ENCODE data around the gene UBE3B.

The UBE3B gene

DNA sequence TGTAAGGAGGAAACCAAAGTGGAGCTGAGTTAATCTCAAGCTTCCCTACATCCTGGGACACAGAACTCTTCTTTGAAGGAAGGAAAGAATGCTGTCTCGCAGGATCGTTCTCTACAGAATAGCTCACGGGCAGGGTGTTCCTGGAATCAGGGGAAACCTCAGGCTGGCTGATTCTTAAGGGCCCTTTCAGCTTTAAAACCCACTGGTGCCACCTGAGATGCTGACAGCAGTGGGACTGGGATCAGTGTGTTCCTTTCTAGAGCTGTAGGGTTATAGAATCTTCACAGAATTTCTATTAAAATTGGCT lies 47.8 kb downstream of the UBE3B start:
- in situ Hi-C loops (cut with HindIII; ENCODE audit: low sequenced_read_pairs) = no loop called here

DNA sequence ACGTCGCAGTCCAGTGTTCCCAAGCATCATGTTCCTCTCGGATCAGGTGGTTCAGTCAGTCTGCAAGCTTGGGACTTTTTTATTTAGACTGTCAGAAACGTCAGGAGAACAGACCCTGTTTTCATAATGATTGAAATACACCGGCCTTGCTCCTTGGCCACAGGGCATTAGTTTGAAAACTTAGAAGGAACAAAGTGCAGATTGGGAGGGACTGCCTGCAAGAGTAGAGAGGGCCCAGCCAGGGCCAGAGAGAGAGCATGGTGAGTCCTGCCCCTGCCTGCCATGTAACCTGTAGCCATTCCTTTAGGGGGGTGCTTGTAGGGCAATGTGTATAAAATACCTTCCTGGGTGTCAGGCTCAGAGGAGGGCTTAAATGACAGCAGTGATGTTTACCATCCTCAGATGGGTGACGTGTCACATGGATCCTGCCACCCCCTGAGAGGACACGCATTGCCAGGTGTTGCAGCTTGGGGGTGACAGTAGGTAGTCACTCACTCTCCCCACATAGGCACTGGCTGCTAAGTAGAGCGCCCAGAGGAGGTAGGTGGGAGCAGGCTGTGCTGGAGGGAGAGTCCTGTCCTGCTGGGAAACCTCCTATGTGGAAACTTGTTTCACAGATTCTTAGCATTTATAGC lies 50.2 kb downstream of the UBE3B start:
- in situ Hi-C loops (cut with HindIII; ENCODE audit: low sequenced_read_pairs) = no loop called here

DNA sequence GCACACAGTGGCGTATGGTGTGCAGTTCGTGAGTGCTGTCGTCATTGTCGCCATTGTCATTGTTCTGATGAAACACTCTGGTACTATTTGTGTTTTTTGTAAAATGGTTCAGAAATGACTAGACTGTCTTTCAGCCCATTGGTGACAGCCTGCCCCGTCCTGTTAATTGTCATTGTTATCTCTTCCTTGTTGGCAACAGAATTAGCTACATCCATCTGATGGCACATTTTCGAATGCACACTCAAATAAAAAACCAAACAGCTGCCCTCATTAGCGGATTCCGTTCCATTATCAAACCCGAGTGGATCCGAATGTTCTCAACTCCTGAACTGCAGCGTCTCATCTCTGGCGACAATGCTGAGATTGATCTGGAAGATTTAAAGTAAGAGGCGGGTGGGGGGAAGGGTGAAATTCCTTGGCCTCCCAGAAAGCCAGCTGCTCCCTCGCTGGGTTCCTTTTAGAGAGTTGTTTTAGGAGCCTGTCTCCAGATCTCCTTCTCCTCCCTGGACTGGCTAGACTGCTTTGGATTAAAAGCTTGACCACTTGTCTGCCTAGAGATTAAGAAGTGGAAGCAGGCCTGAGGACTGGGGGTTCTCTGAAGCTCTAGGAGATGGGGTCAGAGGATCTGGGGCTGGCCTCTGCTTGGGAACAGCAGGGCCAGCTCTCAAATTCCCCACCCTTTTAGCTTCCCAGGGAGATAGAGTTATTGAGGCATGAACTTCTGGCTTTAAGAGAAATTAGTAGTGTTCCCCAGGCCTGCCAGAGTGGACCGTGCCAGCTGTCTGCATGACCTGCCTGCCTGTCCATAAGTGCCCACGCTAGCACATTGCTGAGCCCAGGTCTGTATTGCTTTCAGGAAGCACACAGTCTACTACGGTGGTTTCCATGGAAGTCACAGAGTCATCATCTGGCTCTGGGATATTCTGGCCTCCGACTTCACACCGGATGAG lies 52.5 kb downstream of the UBE3B start:
- in situ Hi-C loops (cut with HindIII; ENCODE audit: low sequenced_read_pairs) = loop anchor here (5.0 kb wide), 1 partner anchor 87 kb away; no protein-coding TSS in a partner anchor

DNA sequence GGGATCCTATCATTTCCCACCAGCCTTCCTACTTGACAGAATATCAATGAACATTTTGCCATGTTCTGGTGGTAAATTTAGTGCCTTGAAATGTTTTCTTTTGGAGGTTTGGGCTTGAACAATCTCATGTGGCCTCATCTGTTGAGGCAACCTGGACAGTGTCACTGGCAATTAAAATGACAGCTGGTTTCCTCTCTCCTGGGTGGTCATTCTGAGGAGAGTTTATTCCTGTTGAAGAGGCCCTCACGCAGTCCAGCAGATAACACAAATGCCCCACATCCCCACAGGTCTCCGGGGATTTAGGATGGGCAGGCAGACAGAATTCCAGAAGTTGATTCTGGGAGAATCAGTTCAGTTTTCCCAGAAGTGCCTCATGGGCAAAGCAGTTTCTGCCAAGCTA lies 54.0 kb downstream of the UBE3B start:
- in situ Hi-C loops (cut with HindIII; ENCODE audit: low sequenced_read_pairs) = loop anchor here (5.0 kb wide), 1 partner anchor 86 kb away; no protein-coding TSS in a partner anchor

DNA sequence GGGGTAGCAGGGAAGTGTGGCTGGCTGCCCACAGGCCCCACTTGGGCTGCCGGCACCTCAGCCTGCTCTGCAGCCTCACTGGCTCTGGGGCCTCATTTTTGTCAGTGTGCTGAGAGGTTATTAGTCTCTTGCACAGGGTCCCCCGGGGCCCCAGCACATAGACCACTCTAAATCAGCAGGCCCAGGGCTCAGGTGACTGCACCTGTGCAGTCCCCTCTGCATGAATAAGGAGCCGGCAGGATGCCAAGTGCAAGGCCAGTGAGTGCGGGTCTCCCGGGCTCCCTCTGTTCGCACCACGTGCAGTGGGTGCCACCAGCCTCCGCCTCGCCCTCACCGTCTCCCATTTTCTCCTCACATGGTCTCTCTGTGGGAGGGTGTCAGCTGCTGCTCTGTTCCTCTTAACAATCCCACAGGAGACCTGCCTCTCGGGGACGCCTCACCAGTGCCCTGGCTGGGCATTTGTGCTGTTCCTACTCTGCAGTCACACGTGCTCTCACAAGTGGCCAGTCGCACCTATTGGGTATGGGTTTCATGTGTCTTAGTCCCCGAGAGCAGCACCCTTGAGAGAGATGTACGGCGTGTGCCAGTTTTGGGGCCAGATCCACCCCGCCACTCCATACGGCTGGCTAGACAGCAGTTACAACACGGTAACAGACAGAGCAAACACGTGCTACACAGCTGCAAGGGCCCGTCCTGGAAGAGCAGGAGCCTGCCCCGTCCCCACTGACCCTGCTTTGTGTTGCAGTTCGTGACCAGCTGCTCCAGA lies 55.5 kb downstream of the UBE3B start:
- in situ Hi-C loops (cut with HindIII; ENCODE audit: low sequenced_read_pairs) = loop anchor here (5.0 kb wide), 1 partner anchor 84 kb away; no protein-coding TSS in a partner anchor

DNA sequence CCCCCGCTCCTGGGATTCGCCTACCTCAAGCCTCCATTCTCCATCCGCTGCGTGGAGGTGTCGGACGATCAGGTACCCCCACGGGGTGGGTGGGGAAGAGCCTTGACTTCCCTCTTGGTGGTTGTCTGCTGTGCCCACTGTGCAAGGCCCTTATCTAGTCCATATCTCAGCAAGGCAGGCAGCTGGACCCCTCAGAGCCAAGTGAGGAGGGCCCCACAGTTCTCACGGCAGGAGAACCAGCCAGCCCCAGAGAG lies 56.0 kb downstream of the UBE3B start:
- in situ Hi-C loops (cut with HindIII; ENCODE audit: low sequenced_read_pairs) = loop anchor here (5.0 kb wide), 1 partner anchor 84 kb away; no protein-coding TSS in a partner anchor

DNA sequence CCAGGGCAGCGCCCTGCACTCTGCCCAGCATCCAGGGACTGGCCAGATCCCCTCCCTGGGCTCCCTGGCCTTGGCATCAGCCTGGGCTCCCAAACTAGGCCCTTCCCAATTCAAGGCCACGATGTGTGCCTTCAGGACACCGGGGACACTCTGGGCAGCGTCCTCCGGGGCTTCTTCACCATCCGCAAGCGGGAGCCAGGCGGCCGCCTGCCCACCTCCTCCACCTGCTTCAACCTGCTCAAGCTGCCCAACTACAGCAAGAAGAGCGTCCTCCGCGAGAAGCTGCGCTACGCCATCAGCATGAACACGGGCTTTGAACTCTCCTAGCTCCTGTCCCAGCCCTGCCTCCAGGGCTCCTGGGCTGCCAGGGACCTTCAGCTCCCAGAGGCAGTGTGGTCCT lies 57.0 kb downstream of the UBE3B start:
- in situ Hi-C loops (cut with HindIII; ENCODE audit: low sequenced_read_pairs) = loop anchor here (5.0 kb wide), 1 partner anchor 83 kb away; no protein-coding TSS in a partner anchor

DNA sequence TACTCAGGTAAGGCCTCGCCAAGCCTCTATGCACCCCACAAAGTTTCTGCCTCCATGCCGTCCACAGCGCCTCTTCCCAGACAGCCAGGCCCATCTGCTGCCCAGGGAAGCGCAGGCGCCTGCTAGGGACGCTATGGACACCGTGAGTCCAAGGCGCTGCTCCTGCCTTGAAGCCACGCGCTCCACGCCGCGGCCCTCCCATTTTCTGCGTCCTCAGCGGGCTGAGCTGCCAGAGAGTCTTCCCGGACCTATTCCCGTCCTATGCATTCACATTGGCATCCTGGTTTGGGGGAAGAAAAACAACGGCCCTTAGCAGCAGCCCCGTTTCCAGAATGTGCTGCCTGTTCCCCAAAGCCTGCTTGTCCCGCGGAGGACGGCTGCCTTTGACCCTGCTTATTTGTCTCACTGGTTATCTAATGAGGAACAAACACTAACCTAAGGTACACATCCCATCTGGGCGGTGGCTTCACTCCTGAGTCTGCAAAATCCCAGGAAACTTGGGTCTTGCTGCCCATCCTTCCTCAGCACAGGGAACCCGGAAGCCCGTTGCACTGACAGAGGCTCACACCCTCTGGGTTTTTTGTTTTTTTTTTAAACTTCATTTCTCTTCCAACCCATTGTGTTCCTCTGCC lies 57.9 kb downstream of the UBE3B start:
- in situ Hi-C loops (cut with HindIII; ENCODE audit: low sequenced_read_pairs) = no loop called here

DNA sequence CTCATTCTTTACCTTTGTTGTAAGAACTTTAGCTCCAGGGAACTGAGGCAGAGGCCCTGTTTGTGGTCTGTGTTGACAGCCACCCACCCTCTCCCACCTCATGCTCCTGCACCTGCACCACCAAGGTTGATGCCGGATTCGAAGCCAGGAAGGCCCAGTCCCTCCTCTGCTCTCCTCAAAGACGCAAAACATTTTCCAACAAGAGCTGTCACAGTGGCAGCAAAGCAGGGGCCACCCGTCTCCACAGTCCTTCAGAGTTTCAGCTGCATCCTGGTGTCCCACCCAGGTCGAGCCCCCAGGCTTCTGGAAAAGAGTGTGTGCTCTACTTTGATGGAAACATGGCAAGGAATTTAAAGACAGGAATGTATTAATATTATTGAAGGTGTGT lies 58.4 kb downstream of the UBE3B start:
- in situ Hi-C loops (cut with HindIII; ENCODE audit: low sequenced_read_pairs) = no loop called here

DNA sequence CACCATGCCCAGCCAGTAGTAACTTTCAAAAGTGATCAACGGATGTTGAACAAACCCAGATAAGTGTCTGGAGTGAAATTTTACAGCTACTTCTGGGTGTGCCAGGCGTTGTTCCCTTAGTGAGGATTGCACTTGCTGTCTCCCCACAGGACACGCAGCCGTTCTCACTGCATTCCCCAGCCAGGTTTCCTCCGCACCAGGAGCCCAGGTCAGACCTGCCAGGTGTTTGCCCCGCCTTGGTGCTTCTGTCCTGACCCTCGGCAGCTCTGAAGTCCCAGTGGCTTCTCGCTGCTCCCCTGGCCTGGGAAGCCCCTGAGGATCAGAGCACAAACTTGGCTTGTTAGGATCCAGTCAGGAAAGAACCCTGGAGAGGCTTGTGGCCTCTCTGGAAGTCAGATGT lies 59.7 kb downstream of the UBE3B start:
- in situ Hi-C loops (cut with HindIII; ENCODE audit: low sequenced_read_pairs) = no loop called here

DNA sequence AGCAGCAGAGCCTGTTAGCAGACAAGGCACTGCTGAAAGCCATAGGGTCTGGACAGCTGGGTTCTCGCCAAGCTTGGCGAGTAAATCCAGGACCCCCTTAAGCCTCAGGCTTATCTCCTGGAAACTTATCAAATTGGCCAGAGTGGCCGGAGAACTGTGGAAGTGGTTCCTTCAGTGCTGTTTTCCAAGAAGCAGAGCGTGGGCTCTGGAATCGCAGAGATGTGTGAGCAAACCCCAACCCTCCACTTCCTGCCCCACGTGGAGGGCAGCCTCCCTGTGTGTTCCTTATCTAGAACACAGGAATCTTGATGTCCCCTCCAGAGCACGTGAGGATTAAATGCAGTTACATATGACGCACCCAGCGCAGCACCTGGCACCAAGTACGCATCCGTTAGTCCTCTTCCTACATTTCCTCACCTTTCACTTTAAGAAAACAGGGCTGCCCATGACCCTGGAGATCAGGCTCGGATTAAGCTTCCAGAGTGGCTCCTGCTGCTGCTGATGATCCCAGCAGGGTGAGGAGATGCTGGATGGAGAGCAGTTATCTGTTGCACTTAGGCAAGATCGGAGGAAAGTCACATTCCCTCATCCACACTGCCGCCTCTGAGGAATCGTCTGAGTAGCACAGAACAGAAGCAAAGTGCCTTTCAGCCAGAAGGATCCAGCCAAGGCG lies 60.9 kb downstream of the UBE3B start:
- in situ Hi-C loops (cut with HindIII; ENCODE audit: low sequenced_read_pairs) = no loop called here

DNA sequence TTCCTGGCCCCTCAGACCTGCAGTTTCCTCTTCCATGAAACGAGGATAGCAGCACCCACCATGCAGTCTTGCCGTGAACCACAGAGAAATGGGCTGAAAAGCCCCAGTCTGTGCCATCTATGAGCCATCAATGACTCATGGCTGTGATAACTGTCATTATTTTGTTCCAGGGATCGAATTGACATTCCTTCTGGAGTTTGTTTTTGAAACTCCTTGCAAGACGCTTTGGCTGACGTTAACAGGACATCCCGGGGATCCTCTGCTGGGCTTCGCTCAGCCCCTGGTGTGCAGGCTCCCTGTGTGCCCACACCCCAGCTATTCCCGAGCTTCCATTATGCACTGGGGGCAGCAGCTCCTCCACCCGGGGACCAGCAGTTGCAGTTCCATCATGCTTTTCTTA lies 62.1 kb downstream of the UBE3B start:
- in situ Hi-C loops (cut with HindIII; ENCODE audit: low sequenced_read_pairs) = no loop called here

DNA sequence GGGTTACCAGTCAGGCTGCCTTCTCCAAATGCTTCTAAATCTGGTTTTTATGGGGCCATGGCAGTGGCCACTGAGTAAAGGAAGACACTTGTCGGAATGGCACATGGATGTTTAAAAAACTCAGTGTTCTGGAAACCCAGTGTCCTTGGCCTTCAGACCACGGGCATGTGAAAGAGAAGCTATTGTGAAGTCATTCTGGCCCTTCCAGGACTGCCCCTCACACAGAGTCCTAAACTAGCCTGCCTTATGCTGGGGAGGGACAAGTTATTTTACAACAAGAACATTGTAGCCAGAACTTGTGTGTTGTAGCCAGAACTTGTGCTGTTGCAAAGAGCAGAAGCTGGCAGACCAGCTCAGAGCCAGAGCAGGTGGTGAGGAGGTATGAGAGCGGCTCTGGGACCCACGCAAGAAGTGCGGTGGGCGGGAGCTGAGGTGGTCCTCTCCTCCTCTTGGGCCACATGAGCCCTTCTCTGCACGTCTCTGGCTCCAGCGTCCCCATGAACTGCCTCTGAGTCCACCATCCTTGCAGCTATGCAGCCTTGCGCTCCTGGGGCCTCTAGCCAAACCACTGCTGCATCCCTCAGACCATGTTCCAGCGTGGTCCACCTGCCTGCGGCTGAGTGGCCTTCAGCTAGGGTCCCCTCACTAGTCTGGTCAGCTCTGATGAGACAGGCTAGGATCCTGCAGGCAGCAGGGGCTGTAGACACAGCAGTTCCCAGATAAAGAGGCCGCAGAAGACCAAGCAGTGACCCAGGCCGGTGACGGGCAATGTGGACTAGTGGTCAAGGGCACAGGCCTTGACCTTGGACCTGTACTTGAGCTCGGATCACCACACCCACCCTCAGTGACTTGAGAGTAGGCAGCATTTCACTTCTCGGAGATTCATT lies 63.3 kb downstream of the UBE3B start:
- in situ Hi-C loops (cut with HindIII; ENCODE audit: low sequenced_read_pairs) = no loop called here

DNA sequence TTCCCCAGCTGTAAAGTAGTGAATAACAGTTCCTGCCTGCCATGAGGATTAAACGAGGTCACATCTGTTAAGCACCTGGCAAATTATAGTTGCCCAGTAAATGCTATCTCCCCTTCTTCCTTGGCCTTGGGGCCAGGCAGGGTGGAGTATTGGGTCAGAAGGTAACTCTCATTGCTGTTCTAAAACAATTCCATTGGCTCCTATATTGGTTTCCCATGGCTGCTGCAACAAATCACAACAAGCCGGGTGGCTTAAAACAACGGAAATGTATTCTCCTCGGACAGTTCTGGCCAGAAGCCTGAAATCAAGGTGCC lies 63.9 kb downstream of the UBE3B start:
- in situ Hi-C loops (cut with HindIII; ENCODE audit: low sequenced_read_pairs) = no loop called here

DNA sequence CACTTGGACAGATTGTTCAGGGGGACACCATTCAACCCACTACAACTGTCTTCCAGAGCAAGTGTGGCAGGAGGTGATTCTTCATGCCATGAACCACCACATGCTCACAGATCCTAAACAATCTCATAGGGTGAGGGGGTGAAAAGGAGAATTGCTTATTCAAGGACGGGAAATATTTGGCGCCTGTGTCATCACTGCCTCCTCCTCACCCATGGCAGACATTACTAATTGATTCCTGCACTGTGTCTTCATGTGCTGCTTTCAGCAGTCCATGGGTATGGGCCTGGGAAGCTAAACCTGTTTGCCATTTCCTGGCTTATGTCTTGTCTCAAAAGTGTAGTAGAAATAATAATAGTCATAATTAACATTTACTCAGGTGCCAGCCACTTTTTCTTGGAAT lies 64.6 kb downstream of the UBE3B start:
- in situ Hi-C loops (cut with HindIII; ENCODE audit: low sequenced_read_pairs) = no loop called here

DNA sequence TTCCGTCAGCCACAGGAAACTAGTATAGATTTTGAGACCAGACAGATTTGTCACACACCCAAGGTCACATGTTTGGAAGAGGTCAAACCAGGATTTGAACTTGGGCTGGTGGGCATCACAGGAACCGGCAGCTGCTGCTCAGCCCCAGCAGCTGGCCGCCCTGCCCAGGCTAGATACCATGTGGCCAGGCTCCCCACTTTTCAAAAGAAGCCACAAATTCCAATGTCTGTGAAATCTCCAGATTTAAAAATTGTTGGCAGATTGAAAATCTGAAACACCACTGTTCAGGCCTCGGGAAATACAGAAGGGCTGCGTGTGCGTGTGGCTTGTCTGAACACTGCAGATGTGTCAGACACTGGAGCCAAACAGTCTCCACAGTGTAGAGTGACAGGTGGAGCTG lies 65.4 kb downstream of the UBE3B start:
- in situ Hi-C loops (cut with HindIII; ENCODE audit: low sequenced_read_pairs) = no loop called here

DNA sequence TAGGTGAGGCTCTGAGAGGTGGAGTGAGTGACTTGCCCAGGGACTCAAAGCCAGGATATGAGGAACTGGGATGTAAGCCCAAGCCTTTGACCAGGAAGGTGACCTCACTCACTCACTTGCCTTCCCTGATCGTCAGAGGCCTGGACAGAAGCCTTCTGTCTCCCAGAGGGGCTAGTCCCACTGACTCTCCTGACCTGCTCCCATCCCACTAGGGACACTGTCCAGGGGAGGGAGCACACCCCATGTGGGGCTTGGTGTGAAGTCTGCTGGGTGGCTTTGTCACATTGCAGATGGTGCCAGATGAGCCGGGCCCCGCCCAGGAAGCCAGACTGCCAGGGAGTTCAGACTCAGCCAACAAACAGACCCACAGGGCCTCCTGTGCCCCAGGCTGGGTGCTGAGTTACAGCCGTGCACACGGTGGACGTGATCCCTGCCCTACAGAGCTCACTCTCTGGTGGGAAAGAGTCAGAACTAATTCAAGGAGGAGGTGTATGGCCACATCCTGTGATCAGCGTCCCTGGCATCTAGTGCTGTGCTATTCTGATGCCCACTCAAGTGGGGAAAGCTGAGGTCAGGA lies 67.6 kb downstream of the UBE3B start:
- in situ Hi-C loops (cut with HindIII; ENCODE audit: low sequenced_read_pairs) = no loop called here

DNA sequence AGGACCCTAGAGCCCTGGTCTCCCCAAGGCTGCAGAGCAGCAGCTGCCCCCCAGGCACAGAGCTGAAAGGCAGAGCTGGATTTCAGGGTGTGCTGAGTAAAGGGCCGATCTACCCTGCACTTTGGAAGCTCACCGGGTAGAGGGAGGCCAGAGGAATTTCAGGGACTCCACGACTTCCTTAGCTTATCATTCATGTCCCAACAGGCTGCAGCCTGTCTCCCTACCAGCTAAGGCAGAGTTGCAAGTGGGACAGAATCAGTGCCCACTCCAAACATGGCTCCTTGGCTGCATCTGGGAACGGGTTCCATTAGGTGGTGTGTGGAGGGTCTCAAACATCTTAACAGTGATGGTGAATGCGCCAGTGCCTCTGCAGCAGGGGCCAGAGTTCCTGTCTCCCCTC lies 68.4 kb downstream of the UBE3B start:
- in situ Hi-C loops (cut with HindIII; ENCODE audit: low sequenced_read_pairs) = no loop called here

DNA sequence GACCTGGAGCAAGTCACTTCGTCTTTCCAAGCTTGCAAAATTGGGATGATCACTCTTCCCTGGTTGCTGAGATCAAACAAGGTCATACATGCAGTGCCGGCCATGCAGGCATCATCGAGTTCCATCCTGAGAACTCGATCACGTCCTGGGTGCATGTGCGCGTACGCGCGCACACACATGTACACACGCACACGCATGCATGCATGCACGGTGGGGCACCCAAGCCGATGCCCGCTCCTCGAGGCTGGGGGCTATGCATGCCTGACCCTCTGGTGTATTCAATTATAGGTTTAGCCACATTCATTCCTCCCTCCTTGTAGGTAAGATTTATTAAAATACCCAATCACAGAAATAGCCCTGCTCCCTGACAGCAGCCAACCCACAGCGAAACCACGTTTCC lies 69.9 kb downstream of the UBE3B start:
- in situ Hi-C loops (cut with HindIII; ENCODE audit: low sequenced_read_pairs) = no loop called here

DNA sequence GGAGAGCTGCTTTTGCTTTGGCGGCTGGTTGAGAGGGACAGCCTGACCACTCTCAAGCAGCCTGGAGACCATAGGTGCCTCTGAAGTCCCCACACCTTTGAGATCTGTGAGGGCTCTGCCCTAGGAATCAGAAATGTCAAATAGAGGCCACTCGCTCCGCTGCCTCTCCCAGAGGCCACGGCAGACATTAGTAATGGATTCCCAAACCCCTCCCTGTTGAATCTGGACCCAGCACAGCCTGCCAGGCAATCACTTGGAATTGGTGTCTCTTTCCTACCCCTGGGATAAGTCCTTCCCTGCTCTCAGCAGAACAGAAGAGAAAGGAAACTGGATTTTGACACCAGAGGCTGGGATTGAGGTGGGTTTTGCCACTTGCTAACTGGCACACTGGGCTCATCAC lies 70.8 kb downstream of the UBE3B start:
- in situ Hi-C loops (cut with HindIII; ENCODE audit: low sequenced_read_pairs) = no loop called here
